Measurements from ENCODE around the gene OPCML.

Gene OPCML

DNA sequence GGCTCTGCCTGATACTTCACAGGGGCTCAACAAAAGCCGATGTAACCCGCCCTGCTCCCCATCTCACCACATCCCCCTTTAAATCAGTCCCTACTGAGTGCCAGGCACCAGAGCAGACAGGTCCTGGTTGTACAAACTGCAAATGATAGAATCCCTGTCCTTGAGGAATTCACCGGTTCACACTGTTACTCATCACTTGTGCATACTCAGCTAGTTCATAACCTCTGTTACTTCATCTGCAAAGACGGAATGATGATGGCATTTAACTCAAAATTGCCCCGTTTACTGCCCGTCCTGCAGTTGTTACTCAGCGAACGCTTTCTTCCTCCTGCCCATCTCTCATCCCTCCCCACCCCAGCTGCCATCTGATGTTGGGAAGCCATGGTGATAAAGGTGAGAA lies 384.7 kb downstream of the OPCML start (continued):
- TF ChIP-seq ZNF565 (CRISPR knock-in tag; conservative IDR thresholded peaks at IDR 0.05; ENCODE audit: low read depth) (no peak), ZNF8 (CRISPR knock-in tag; IDR thresholded peaks at IDR 0.05) (no peak), OSR1 (CRISPR knock-in tag; IDR thresholded peaks at IDR 0.05) (no peak), TCF4 (CRISPR knock-in tag; IDR thresholded peaks at IDR 0.05; ENCODE audit: borderline replicate concordance) (no peak)
- TF ChIP-seq, protein P1, sequence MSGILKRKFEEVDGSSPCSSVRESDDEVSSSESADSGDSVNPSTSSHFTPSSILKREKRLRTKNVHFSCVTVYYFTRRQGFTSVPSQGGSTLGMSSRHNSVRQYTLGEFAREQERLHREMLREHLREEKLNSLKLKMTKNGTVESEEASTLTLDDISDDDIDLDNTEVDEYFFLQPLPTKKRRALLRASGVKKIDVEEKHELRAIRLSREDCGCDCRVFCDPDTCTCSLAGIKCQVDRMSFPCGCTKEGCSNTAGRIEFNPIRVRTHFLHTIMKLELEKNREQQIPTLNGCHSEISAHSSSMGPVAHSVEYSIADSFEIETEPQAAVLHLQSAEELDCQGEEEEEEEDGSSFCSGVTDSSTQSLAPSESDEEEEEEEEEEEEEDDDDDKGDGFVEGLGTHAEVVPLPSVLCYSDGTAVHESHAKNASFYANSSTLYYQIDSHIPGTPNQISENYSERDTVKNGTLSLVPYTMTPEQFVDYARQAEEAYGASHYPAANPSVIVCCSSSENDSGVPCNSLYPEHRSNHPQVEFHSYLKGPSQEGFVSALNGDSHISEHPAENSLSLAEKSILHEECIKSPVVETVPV (CRISPR knock-in tag; IDR thresholded peaks at IDR 0.05): no peak
- TF ChIP-seq, protein P2, sequence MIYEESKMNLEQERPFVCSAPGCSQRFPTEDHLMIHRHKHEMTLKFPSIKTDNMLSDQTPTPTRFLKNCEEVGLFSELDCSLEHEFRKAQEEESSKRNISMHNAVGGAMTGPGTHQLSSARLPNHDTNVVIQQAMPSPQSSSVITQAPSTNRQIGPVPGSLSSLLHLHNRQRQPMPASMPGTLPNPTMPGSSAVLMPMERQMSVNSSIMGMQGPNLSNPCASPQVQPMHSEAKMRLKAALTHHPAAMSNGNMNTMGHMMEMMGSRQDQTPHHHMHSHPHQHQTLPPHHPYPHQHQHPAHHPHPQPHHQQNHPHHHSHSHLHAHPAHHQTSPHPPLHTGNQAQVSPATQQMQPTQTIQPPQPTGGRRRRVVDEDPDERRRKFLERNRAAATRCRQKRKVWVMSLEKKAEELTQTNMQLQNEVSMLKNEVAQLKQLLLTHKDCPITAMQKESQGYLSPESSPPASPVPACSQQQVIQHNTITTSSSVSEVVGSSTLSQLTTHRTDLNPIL (CRISPR knock-in tag; IDR thresholded peaks at IDR 0.05; ENCODE audit: low read depth): no peak

DNA sequence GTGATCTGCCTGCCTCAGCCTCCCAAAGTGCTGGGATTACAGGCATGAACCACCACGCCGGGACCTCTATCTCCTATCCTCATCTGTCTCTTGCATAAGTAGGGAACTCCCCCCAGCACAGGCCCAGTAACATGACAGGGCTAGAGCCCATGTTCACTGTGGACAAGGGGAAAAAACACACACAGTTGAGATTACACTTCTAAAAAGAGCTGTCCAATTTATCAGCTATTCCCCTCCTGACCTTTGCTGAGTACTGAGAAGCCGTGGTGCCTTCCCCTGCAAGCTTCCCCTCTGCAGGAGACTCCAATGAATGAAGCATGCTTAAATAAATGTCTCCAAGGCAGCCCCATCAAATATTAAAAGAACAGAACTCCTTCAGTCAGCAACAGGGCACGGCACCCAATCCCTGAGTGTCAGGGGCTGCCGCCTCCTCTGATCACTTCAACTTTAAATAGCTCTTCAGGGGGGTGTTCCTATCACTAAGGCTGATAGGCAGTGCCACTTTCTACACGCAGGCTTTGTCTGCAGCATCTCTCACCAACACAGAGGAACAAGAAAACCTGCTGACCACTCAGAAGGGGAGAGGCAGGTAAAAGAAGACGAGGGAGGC lies 385.5 kb downstream of the OPCML start:
- no peak for ATAC-seq
- TF ChIP-seq ZNF70 (CRISPR knock-in tag; IDR thresholded peaks at IDR 0.05): no peak
- TF ChIP-seq BACH2 (CRISPR knock-in tag; IDR thresholded peaks at IDR 0.05; ENCODE audit: borderline replicate concordance): no peak
- no peak for TF ChIP-seq ARNTL (CRISPR knock-in tag; IDR thresholded peaks at IDR 0.05; ENCODE audit: borderline replicate concordance, low read depth)
- no peak for TF ChIP-seq ZNF565 (CRISPR knock-in tag; conservative IDR thresholded peaks at IDR 0.05; ENCODE audit: low read depth)
- TF ChIP-seq, protein P1 (CRISPR knock-in tag; IDR thresholded peaks at IDR 0.05): no peak
- no peak for TF ChIP-seq GLIS3 (CRISPR knock-in tag; IDR thresholded peaks at IDR 0.05)
- TF ChIP-seq, protein P3, sequence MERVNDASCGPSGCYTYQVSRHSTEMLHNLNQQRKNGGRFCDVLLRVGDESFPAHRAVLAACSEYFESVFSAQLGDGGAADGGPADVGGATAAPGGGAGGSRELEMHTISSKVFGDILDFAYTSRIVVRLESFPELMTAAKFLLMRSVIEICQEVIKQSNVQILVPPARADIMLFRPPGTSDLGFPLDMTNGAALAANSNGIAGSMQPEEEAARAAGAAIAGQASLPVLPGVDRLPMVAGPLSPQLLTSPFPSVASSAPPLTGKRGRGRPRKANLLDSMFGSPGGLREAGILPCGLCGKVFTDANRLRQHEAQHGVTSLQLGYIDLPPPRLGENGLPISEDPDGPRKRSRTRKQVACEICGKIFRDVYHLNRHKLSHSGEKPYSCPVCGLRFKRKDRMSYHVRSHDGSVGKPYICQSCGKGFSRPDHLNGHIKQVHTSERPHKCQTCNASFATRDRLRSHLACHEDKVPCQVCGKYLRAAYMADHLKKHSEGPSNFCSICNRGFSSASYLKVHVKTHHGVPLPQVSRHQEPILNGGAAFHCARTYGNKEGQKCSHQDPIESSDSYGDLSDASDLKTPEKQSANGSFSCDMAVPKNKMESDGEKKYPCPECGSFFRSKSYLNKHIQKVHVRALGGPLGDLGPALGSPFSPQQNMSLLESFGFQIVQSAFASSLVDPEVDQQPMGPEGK (CRISPR knock-in tag; IDR thresholded peaks at IDR 0.05; ENCODE audit: borderline replicate concordance): no peak
- no peak for TF ChIP-seq SNAI2 (CRISPR knock-in tag; IDR thresholded peaks at IDR 0.05)
- TF ChIP-seq, protein P4, sequence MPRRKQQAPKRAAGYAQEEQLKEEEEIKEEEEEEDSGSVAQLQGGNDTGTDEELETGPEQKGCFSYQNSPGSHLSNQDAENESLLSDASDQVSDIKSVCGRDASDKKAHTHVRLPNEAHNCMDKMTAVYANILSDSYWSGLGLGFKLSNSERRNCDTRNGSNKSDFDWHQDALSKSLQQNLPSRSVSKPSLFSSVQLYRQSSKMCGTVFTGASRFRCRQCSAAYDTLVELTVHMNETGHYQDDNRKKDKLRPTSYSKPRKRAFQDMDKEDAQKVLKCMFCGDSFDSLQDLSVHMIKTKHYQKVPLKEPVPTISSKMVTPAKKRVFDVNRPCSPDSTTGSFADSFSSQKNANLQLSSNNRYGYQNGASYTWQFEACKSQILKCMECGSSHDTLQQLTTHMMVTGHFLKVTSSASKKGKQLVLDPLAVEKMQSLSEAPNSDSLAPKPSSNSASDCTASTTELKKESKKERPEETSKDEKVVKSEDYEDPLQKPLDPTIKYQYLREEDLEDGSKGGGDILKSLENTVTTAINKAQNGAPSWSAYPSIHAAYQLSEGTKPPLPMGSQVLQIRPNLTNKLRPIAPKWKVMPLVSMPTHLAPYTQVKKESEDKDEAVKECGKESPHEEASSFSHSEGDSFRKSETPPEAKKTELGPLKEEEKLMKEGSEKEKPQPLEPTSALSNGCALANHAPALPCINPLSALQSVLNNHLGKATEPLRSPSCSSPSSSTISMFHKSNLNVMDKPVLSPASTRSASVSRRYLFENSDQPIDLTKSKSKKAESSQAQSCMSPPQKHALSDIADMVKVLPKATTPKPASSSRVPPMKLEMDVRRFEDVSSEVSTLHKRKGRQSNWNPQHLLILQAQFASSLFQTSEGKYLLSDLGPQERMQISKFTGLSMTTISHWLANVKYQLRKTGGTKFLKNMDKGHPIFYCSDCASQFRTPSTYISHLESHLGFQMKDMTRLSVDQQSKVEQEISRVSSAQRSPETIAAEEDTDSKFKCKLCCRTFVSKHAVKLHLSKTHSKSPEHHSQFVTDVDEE (CRISPR knock-in tag; IDR thresholded peaks at IDR 0.05): no peak
- no peak for TF ChIP-seq ZFP3 (CRISPR knock-in tag; IDR thresholded peaks at IDR 0.05)
- TF ChIP-seq TCF4 (CRISPR knock-in tag; IDR thresholded peaks at IDR 0.05; ENCODE audit: borderline replicate concordance): no peak
- TF ChIP-seq ISL1 (CRISPR knock-in tag; IDR thresholded peaks at IDR 0.05): no peak
- no peak for TF ChIP-seq PPARA (CRISPR knock-in tag; IDR thresholded peaks at IDR 0.05; ENCODE audit: borderline replicate concordance)
- TF ChIP-seq CSDC2 (CRISPR knock-in tag; IDR thresholded peaks at IDR 0.05): no peak
- TF ChIP-seq ZNF8 (CRISPR knock-in tag; IDR thresholded peaks at IDR 0.05): no peak
- TF ChIP-seq, protein P5, sequence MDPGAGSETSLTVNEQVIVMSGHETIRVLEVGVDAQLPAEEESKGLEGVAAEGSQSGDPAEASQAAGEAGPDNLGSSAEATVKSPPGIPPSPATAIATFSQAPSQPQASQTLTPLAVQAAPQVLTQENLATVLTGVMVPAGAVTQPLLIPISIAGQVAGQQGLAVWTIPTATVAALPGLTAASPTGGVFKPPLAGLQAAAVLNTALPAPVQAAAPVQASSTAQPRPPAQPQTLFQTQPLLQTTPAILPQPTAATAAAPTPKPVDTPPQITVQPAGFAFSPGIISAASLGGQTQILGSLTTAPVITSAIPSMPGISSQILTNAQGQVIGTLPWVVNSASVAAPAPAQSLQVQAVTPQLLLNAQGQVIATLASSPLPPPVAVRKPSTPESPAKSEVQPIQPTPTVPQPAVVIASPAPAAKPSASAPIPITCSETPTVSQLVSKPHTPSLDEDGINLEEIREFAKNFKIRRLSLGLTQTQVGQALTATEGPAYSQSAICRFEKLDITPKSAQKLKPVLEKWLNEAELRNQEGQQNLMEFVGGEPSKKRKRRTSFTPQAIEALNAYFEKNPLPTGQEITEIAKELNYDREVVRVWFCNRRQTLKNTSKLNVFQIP (CRISPR knock-in tag; IDR thresholded peaks at IDR 0.05; ENCODE audit: borderline replicate concordance, low read depth): no peak
- TF ChIP-seq ZFP30 (CRISPR knock-in tag; IDR thresholded peaks at IDR 0.05): no peak
- no peak for TF ChIP-seq RARB (CRISPR knock-in tag; IDR thresholded peaks at IDR 0.05)
- no peak for TF ChIP-seq ZC3H10 (CRISPR knock-in tag; IDR thresholded peaks at IDR 0.05)
- no peak for TF ChIP-seq TOX (CRISPR knock-in tag; IDR thresholded peaks at IDR 0.05; ENCODE audit: borderline replicate concordance)

Data from SK-N-SH treated with all-trans-retinoic acid at 6 μM for 48 hours (cell line).